RCC 7860 (cell line): ENCODE results near the gene CCNI.
"Not testable (repeated sequence)": the region's sequence is repeated elsewhere in the genome, so short reads cannot be mapped to it uniquely, and the experiment has no call there.

Experiments
- DNase-seq: peaks from one replicate; pipeline ENCODE4 v3.0.0-alpha.2; 2015; ENCODE audit warnings: low spot score
- FAIRE-seq: peaks from 2 replicates; lab custom pipeline; 2012; peaks lifted over from hg19 to GRCh38; lab: Jason Lieb, UNC

CCNI gene, protein sequence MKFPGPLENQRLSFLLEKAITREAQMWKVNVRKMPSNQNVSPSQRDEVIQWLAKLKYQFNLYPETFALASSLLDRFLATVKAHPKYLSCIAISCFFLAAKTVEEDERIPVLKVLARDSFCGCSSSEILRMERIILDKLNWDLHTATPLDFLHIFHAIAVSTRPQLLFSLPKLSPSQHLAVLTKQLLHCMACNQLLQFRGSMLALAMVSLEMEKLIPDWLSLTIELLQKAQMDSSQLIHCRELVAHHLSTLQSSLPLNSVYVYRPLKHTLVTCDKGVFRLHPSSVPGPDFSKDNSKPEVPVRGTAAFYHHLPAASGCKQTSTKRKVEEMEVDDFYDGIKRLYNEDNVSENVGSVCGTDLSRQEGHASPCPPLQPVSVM

DNA sequence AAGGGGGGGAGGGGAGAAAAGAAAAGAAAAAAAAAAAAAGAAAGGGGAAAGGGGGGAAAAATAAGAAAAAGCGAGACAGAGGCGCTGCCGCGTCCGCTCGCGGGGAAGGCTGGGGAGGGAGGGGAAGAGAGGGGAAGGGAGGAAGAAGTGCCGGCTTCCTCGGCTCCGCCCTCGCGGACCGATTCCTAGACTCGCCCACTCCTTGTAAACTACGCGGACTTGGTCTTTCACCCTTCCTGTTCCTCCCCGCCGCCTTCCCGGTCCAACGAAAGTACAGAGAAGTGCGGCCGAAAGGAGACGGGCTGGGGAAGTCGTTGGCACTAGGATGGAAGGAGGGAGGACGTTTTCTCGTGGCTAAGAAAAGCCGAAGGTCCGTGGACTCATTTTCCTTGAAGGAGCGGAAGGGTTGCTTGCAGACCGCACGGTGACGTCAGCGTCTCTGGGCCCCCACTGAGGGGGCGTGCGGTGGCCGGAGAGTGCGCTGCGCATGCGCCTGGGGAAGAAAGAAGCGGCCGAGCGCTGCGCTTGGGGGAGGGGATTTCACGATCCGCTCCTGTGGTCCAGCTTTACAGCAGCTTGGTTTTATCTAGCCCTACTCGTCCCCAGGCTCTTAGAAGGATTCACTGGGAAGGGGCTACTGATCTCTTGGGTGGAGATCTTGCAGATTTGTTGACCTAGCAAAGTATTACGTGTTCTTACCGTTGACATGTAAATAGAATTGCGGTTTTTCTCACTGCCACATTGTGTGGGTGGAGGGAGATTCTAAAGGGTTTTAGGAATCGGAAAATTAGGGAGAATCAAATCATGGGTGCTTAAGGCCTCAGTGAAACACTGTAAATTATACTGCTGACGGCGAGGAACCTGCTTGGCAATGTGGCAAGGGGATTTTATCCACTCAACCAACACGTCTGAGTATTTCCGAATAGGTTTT, at the start of gene CCNI:
Gene CCNI (minus strand): TSS at position 121 of the 931 bp plus-strand sequence. CDS start 9,627 bp downstream, outside the sequence.
- no peak for FAIRE-seq
- peak; percentile 83 for DNase-seq

DNA sequence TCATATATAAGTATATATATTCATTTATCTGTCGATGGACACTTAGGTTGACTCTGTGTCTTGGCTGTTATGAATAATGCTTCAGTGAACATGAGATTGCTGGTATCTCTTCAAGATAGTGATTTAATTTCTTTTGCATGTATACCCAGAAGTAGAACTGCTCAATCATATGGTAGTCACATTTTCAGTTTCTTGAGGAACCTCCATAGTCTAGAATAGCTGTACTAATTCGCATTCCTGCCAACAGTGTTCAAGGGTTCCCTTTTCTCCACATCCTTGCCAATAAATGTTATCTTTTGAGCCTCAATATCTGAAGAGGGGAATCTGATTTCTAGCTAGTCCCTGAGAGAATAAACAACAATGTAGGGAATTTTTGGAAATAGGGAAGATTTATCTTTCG, 48.8 kb upstream of the CCNI start:
- DNase-seq (no peak), FAIRE-seq (no peak)

DNA sequence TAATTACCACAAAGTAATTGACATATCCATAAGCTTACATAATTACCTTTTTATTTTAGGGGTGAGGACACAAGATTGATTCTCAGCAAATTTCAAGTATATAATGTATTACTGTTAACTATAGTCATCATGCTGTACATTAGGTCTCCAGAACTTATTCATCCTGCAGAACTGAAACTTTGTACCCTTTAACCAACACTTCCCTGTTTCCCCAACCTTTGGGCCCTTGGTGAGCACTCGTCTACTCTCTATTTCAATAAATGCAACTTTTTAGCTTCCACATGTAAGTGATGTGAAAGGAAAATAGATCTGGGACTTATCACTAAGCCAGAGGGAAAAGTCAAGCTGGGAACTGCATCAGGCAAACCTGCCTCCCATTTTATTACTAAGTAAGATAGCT, 47.6 kb upstream of the CCNI start:
- FAIRE-seq (no peak), DNase-seq (no peak)

DNA sequence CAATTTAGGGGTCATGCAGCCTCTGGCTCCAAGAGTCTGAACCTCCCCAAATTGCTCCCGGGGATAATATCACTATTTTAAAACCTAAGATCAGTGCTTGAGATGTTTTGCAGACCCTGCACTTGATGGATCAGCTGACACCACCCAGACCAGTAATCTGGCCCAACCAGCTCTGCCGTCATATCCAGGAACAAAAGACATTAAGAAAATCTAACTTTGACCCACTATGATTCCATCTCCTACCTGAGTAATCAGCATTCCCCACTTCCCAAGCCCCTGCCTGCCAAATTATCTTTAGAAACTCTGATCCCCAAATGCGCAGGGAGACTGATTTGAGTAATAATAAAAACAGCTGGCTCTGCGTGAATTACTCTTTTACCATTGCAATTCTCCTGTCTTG, 46.9 kb upstream of the CCNI start:
- FAIRE-seq (no peak), DNase-seq (no peak)

DNA sequence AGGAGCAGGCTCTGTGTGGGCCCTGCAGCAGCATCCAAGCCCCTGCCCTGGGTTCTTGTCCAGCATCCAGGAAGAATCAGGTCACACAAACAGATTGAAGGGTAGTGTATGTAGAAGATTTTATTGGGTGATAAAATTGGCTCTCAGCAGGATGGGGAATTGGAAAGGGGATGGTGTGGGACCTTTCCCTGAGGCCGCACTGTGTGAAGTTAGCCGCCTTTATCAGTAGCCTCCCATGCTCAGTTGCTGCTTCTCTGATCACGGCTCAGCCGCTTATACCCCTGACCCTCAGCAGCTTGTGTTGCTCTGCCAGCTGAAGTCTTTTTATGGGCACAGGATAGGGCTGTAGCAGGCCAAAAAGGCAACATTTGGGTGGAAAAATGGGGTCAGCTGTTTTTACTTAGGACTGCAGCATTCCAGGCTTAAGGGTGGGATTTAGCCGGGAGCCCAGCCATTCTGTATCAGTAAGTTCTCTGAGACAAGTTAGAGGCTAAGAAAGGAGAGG, 46.0 kb upstream of the CCNI start:
- no peak for DNase-seq
- no peak for FAIRE-seq

DNA sequence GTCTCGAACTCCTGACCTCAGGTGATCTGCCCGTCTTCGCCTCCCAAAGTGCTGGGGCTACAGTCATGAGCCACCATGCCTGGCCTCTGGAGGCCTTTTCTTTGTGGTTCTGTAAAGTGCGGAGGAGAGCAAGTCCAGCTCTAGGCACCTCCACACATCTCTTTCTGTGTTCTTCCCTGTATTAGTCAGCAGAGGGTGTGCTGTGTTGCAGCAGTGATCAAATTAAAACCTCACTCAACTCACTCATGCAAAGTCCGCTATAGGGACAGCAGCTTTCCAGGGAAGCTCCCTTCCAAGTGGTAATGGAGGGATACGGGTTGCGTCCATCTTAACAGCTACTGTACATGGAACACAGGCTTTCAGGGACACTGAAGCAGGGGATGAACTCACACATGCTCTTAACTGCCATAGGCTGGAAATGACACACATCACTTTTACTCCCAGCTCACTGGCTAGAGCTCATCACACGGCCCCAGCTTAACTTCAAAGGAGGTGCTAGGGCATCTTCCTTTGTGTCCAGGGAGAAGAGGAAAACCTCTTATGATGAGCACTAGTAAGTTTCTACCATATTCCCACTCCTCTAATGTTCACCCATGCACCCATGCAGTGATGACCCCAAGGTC, 45.2 kb upstream of the CCNI start:
- DNase-seq, result no peak
- no peak for FAIRE-seq

DNA sequence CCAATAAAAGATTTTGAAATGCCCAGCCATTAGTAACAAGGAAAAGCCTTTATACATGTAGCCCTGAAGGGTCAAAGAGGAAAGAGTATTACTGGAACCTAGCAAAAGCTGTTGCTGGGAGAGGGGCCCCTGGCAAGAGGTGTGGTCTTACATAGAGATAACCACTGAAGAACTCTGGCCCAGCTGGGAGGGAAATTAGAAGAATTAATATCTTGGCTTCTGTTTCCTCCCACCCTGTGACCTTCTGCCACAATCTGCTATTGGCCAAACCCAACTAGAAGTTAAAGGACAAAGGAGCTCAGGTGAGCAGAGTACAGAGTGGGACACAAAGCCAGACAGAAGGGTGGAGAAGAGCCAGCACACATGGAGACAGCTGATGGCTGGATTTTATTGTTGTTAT, 41.9 kb upstream of the CCNI start:
- DNase-seq (no peak), FAIRE-seq (no peak)

DNA sequence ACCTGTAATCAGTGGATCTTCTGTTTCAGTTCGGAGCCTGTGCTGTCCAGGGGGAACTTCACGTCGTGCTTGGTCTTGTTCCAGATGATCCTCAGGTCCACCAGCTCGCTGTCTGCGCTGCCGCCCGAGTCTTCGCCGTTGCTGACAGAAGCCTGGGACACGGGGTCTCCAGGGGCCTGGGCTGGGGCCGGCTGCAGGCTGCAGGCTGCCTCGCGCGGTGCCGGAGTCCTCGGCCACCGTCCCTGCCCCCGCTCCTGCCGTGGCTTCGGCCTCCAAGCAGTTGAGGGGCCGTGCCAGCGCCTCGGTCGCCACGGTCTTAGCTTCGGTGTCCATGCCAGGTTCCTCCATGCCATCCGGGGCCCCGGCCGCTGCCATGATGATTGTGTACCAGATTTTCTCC, 37.3 kb upstream of the CCNI start:
- no peak for FAIRE-seq
- DNase-seq, result no peak

DNA sequence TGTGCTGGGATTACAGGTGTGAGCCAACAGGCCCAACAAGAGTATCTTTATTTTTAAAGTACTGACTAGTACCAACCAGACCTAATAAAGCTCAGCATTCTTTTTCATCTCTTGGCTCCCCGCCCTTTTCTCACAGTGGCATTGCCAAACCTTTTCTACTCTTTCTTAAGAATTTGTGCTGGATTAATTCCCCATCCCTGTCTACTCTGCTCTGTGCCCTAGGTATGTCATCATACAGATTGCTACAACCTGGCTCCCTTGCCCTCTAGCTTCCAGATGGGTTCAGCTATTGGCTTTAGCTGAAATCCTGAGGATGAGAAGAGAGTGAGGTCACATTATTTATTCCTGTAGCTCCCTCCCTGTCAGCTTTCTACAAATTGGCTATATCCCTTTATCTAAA, 34.9 kb upstream of the CCNI start:
- FAIRE-seq (no peak), DNase-seq (no peak)

DNA sequence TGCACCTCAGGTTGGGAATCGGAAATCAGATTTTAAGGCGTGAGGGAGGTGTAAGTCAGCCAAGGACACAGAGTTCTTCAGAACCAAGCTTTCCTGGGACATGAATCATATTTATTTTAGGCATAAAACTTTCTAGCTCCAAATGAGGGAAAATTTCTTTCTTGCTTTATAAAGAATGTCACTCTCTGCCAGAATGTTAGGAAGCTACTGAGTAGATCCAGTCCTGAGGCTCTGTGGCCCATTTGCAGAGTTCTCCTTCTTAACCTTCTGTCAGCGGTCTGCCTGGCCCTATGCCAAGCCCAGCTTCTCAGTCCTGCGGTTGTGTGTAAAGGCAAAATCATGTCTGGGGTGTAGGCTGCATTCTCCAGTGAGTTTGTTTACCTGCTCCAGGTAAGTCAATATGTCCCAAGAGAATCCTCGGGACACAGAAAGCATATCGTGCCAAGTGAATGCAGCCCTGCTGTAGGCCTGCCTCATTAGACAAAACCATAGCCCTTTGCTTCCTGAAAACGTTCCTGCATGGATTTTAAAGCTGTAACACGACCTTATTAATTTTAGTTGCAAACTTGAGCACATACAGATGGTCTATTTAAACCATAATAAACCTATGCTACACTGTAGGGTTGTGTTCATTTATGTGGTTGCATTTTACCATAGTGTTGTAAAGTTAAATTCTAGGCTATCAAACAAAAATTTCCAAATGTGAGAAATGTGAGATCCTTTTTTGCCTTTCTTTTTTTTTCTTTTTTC, 29.2 kb upstream of the CCNI start:
- FAIRE-seq (no peak), DNase-seq (no peak)

DNA sequence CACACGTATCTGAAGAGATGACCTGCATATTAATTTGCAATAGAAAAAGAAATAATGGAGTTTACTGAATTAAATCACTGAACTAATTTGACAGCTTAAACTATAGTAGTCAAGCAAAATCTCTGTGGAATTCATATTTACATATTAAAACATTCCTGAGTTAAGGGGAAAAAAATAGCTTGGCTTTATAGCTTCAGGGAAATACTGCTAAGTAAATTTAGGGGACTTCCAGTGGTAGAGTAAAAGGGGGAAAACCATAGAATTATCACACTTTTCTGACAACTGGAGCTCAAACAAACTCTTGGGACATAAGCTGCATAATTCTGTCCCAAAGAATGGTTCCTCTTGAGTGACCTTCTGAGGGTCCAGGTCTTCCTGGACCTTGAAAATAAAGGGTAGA, 28.6 kb upstream of the CCNI start:
- FAIRE-seq (no peak), DNase-seq (no peak)

DNA sequence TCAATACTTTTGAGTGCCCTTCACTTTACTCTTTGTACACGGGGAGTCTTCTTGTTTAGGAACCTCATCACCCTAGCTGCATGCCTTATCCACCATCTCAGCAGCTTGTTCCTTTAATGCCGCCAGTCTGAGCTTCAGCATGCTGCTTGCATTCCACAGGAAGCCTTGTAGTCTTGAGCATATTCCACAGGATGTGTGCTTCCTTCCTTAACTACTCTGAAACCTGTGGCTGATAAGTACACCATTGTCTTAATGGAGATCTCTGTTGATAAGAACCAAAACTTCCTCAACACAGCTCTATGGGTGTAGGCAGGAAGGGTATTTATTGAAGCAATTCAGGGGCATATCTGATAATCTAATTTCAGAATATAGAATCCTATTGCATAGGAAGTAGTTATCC, 24.4 kb upstream of the CCNI start:
- FAIRE-seq, result no peak
- no peak for DNase-seq

DNA sequence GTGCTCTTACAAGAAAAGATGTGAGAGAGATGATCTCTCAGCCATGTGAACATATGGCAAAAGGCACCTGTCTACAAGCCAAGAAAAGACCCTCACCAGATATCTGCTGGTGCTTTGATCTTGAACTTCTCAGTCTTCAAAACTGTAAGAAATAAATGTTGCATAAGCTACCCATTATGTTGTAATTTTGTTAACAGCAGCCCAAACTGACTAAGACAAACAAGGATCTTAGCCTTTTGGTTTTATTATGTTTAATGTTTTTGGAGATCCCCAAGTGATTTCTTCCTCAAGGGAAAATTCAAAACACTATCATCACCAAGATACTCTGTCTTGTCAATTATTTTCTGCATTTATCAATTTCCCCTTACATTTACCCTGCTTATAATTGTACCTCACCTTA, 21.8 kb upstream of the CCNI start:
- DNase-seq (no peak), FAIRE-seq (no peak)

DNA sequence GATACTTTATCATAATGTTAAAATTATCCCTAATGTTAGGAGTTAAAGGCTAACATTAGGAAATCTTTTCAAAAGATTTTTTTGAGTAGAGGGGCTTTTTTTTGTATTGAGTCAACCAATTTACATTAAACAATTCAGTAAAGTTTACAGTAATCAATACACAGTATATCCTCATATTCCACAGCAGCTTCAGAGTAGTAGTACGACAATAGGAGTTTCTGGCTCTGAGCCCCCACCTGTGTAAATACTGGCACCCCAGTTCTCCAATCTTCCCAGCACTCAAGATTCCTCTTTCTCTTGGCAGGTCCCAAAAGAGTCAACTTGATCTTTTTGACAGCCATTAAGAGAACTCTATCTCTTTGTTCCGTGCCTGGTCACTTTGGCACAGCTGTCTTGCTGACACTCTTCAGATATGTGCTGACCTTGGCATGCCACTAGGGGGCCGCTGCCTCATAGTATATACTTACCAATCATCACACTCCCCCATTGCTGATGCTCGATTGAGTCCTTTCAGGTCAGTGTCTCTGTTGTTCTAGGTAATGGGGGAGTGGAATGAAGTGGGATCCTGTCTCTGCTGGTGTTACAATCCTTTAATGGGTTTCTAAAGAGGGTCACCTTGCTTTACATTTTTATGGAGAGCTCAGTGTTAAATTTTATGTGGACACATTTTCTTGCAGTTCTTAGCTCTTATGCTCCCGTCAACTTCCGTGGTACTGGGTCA, 19.5 kb upstream of the CCNI start:
- peak; percentile 42 for DNase-seq
- no peak for FAIRE-seq

DNA sequence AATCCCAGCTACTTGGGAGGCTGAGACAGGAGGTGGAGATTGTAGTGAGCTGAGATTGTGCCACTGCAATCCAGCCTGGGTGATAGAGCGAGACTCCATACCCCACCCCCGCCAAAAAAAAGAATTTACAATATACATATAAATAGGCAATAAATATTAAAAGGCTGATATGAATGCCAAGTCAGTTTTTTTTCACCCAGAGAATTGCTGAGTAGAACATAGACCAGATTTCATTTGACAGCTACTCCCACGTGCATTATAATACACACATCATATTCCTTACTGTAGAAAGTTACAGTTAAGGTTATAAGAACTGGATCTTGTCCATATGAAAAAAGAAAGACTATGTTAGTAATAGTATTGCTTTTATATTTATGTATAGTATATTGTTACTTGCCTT, 18.7 kb upstream of the CCNI start:
- no peak for DNase-seq

DNA sequence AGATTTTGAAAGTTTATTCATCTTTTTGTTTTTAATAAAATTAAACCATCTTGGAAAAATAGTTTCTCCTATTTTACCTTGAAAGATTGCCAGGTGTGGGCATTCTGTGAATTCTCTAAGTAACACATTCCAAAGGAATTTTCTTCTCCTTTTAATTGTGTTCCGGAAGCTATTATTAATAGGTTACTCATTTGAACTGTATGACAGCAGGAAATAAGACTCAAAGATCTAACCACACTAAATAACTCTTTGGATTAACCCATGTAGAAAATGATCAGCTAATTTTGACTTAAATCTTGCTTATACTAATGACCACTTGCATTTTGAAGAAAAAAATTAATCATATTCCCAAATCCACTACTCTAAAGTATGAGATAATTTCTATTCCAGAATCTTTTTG, 17.6 kb upstream of the CCNI start:
- DNase-seq (peak; percentile 43), FAIRE-seq (peak; percentile 75)

More for the DNA sequence above, 18.7 kb upstream of the CCNI start:
- FAIRE-seq, result no peak

DNA sequence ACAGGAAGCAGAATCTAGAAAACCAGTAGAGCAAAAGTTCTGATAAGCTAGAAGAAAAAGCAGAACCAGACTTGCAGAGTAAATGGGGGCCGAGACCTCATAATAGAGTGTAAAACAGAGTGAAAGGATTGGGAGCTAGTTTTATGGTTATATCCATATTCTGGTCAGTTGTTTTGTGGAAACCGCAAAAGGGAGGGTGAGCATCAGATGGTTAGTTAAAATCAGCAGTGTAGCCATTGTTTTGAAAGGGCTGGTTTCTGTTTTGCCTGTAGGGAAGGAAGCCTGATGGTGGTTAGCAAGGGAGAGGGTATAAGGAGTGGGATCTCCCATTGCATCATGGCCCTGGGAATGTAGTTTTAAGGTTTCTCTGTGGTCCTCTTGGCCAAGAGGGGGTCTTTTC, 17.2 kb upstream of the CCNI start:
- DNase-seq (peak; percentile 27), FAIRE-seq (no peak)

DNA sequence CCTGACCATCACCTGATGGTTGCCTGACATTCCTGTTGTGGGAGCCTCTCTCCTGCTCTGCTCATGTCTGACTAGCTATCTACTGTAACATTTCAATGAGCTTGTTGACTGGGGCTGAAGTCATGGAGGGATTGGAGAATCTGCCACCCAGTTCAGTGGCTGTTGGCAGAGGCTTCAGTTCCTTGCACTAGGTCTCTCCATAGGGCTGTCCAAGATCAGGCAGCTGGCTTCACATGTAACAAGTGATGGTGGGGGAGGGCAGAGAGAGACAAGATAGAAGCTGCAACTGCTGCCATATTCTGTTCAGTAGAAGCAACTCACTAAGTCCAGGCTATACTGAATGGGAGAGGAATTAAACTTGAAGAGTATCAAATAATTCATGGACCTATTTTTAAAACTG, 14.1 kb upstream of the CCNI start:
- no peak for FAIRE-seq
- no peak for DNase-seq

DNA sequence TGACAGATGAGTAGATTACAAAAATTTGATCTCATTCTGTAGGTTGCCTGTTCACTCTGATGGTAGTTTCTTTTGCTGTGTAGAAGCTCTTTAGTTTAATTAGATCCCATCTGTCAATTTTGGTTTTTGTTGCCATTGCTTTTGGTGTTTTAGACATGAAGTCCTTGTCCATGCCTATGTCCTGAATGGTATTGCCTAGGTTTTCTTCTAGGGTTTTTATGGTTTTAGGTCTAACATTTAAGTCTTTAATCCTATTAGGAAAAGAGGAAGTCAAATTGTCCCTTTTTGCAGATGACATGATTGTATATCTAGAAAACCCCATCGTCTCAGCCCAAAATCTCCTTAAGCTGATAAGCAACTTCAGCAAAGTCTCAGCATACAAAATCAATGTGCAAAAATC, 11.2 kb upstream of the CCNI start:
- not testable (repeated sequence) for FAIRE-seq, DNase-seq
